Glomerular visceral epithelial cell (primary cell): ENCODE data around the gene STXBP5.
A peak's percentile ranks its signal among the peaks of the same experiment; 100 is the strongest.
"Not testable (repeated sequence)": the region's sequence is repeated elsewhere in the genome, so short reads cannot be mapped to it uniquely, and the experiment has no call there.

Experiments
- DNase-seq: peaks from one replicate; pipeline ENCODE4 v3.0.0-alpha.2; 2016; ENCODE audit errors: extremely low spot score

Gene STXBP5

GRCh38 chr6:147380841-147381240 is 176.6 kb downstream of the STXBP5 start:
- not testable (repeated sequence) for DNase-seq

DNA sequence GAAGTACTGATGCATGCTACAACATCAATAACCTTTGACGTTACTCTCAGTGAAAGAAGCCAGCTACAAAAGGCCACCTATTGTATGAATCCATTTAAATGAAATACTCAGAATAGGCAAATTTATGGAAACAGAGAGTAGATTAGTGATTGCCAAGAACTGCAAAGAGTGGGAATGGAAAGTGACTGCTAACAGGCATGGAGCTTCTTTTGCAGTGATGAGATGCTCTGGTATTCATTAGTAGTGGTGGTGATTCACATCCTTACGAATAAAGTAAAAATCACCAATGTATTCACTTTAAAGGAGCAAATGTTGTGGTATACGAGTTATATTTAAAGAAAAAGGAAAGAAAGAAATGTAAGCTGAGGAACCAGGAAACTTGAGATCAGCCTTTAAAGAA is 177.5 kb downstream of the STXBP5 start:
- no peak for DNase-seq

- peak; percentile 33 for DNase-seq
These were observed 178.8 kb downstream of the STXBP5 start for GRCh38 chr6:147382945-147383554.

DNA sequence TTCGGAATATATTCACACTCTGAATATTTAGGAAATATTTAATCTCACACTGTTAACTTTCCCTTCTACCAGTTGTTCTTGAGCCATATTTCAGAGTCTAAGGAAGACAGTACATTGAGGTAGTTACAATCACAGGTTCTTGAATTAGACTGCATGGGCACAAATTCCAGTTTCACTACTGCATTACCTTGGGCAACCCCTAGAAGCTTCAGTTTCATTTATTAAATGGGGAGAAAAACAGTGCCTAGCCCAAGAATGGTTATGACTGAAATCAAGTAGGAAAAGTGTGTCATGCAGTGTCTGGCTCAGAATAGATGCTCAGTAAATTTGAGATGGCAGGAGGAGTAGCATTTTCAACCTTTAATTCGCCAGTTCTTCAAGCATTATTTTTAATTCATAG is 179.8 kb downstream of the STXBP5 start:
- DNase-seq = no peak

DNA sequence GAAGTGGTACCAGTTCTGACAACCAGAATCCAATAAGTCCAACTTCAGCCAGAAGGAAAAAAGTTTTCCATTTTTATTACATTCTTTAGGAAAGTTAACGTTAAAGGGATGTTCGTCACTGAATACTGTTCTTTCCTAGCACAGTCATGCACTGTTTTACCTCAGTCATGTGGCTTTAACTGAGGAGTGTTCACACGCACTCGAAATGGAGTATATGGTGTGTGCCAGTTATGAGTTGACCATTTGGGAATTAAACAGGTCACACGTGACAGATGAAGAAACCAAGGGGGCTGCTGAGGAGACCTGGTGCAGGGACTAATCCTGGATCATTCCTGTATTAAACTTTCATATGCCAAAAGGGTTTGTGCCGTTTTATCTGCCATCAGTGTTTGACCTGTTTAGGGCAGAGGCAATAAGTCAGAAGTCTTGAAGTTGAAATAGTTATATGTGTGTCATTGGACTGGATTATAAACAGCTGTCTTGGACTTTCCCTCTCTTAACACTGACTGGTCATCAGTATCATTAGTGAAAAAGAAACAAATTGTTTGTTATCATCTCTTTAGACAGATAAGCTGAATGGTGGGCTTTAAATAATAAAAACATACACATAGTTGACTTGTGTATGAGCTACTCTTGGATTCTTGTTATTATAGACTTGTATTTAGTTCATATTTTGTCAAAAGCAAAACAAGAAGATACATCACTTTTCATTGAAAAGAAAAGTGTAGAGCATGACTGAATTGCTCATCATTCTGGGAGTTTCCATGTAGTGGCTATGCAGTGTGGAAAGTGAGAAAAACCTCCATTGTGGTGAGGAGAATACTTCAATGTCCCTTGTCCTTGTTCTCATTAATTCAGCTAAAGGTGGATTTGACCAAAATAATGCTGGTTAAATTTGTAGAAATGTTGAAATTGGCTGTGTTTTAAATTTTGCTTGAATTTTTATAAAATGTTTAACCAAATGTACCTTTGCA is 180.8 kb downstream of the STXBP5 start:
- DNase-seq = no peak

- no peak for DNase-seq
These were observed 185.2 kb downstream of the STXBP5 start for GRCh38 chr6:147389463-147389862.

- peak; percentile 16 for DNase-seq
These were observed 186.8 kb downstream of the STXBP5 start for GRCh38 chr6:147390909-147391536.

DNA sequence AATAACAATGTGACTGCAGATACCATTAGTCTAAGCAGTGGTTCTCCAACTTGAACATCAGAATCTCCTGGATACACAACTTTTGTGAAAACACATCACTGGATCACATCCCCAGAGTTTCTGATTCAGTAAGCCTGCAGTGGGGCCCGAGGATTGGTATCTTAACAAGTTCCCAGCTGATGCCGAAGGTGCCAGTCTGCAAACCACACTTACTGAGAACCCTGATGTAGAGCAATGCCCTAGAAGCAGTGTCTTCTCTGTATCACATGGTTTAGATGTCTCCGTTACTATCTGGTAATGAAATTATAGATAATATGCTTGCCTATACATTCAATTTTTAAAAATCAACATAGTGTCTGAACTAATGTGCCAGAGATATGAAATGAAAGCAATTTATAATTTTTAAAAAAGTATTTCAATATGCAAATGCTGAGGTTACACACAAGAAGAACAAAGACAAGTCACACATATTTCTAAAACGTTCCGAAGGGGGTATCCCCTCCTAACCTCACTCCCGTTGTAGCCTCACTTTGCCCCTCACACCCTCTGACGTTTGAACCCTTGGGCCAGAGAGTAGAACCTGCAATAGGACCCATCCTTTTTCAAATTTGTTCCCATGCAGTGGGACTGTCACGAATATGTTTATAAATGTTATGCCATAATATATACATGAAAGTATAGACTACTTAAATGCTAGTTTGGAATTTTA is 188.9 kb downstream of the STXBP5 start:
- no peak for DNase-seq

GRCh38 chr6:147395158-147395557 is 190.9 kb downstream of the STXBP5 start:
- no peak for DNase-seq

- no peak for DNase-seq
These were observed 193.1 kb downstream of the STXBP5 start for GRCh38 chr6:147397306-147397705.

- DNase-seq = no peak
These were observed 196.8 kb downstream of the STXBP5 start for GRCh38 chr6:147400968-147401367.

- no peak for DNase-seq
These were observed 197.6 kb downstream of the STXBP5 start for GRCh38 chr6:147401779-147402178.

DNA sequence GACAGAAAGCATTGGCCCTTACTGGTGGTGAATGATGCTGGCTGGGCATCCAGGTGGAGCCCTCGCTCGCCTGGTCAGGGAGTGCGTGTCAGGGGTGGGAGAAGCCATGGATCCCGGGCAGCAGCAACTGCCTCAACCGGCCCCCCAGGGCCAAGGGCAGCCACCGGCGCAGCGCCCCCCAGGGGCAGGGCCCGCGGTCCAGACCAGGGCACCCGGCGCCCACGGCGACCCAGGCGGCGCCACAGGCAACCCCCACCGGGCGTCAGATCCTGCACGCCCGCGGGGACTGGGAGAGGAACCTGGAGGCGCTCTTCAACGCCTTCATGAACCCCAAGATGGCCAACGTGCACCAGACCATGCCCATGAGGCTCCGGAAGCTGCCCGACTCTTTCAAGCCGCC is 202.6 kb downstream of the STXBP5 start:
- DNase-seq = no peak

GRCh38 chr6:147407571-147407970 is 203.4 kb downstream of the STXBP5 start:
- DNase-seq = no peak

- no peak for DNase-seq
These were observed 212.4 kb downstream of the STXBP5 start for GRCh38 chr6:147416622-147417021.

DNA sequence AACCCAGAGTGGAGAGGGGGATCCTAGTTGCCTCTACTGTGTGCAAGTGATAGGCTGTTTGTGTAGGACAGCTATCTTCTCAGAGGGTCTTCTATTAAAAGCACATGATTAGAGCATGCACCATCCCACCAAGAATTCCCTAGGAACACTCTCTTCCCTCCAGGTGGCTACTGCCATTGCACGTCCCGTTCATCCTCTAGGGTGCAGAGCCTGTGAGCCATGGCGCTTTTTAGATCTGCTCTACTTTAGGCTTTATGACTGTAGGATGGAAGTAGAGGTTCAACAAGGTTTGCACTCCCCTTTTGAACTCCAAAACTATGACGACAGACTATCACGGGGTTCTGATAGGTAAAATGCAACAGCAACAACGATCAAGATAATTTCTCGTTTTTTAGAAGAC is 213.7 kb downstream of the STXBP5 start:
- no peak for DNase-seq

DNA sequence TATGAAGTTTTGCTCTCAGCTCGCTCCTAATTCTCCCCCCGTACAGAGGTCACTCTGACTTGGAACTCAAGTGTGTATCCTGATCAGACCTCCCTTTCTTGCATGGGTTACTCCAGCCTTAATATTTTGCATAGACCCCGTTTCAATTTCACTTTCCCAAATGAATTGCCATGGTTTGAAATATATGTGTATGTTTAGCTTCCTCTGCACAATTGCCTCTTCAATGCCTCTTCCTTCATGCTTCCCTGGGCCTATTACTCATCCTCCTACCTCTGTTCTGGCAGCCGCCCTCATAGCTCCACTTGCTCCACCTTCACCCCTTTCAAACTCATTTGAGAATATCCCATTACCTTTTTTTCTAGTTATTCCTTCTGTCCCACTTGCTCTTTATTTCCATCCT is 214.3 kb downstream of the STXBP5 start:
- DNase-seq = peak; percentile 7

DNA sequence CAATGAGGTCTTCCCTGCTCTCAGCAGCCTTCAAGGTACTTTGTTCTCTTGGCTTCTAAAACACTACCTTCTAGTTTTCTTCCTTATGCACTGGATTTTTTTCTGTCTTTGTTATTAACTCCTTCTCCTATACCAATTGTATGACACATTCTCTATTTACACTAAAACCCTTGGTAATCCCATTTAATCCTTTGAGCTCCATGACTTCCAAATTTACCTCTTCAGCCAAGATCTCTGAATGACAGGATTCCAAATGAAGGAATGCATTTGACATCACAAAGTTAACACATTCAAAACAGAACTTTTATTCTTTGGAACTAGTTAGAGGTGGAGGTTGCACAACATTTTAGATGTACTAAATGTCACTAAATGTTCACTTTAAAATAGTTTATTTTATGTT is 217.7 kb downstream of the STXBP5 start:
- DNase-seq = no peak

DNA sequence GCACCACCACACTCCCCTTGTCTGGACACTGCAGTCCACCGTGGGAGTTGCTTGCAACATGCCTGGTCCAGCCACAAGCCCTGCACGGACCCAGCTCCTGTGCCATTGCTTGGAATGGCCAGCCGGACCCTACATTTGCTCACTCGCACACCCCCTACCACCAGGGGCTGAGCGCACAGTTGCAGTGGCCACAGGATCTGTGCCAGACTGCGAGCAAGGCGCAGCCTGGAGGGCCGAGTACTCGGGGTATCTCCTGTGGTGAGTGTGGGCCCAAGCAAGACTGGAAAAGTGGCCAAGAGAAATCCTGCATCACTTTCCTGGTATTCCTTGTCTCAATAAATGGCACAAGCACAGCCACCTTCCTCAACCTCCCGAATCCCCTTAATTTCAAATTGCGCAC is 218.9 kb downstream of the STXBP5 start:
- DNase-seq = no peak

- no peak for DNase-seq
These were observed 225.6 kb downstream of the STXBP5 start for GRCh38 chr6:147429794-147430193.

GRCh38 chr6:147430811-147431210 is 226.6 kb downstream of the STXBP5 start:
- DNase-seq = no peak

- DNase-seq = no peak
These were observed 229.9 kb downstream of the STXBP5 start for GRCh38 chr6:147434076-147434475.
